GM18520 (cell line): Measurements from ENCODE around the gene ISLR2.
"Not testable (repeated sequence)": the region's sequence is repeated elsewhere in the genome, so short reads cannot be mapped to it uniquely, and the experiment has no call there.

ENCODE experiments used
- ATAC-seq: cut with Tn5 transposase; IDR thresholded peaks from one replicate; pipeline ENCODE4 v1.9.1; 2021; ENCODE audit not compliant: unreplicated experiment

Gene ISLR2

GRCh38 chr15:74130155-74130848 lies at the start of gene ISLR2:
Gene ISLR2, plus strand, starts transcription at chr15:74130586. Its CDS starts 2,169 bp downstream, at chr15:74132755.
- ATAC-seq: no peak

DNA sequence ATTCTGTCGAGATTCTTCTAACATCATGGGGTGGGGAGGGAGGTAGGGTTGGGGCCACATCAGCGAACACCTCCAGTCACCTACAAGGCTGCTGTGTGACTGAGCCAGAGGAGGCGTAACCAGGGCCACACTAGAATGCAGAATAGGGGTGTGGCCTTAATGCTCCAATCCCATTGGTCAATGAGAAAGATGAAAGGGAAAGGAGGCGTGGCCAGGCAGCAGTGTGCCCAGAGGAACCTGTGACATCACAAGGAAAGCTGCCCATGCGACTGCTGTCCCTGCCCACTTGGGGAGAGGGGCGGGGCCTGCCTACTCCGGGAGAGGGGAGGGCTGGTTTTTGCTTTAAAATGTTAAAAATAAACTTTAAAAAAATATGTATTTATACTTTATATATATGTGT lies 47.9 kb upstream of the ISLR2 start, which contains the start of gene GOLGA6A:
Gene GOLGA6A, minus strand, starts transcription at position 101 of the 400 bp plus-strand sequence. Its CDS starts 41 bp downstream, at position 60.
- ATAC-seq: not testable (repeated sequence)

DNA sequence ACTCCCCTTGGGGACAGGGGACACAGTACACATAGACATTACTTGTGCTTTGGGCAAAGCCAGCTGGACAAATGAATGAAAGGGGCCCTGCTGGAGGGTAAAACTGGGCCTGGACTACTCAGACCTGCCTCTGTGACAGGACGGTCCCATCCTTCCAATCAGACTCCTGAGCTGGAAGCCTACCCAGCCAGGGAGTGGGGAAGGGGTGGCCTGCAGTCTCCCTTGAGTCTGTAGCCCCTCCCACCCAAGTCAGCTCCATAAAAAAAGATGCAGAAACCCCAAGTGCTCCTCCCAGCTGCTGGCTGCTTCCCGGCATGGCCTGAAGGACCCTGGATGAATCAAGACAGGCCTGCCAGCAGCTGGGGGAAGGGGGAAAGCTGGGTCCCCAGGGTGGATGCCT lies 35.8 kb upstream of the ISLR2 start:
- ATAC-seq: not testable (repeated sequence)

- not testable (repeated sequence) for ATAC-seq
These were observed 34.8 kb upstream of the ISLR2 start for GRCh38 chr15:74095610-74096009.

- not testable (repeated sequence) for ATAC-seq
These were observed 33.5 kb upstream of the ISLR2 start for GRCh38 chr15:74096753-74097474.

DNA sequence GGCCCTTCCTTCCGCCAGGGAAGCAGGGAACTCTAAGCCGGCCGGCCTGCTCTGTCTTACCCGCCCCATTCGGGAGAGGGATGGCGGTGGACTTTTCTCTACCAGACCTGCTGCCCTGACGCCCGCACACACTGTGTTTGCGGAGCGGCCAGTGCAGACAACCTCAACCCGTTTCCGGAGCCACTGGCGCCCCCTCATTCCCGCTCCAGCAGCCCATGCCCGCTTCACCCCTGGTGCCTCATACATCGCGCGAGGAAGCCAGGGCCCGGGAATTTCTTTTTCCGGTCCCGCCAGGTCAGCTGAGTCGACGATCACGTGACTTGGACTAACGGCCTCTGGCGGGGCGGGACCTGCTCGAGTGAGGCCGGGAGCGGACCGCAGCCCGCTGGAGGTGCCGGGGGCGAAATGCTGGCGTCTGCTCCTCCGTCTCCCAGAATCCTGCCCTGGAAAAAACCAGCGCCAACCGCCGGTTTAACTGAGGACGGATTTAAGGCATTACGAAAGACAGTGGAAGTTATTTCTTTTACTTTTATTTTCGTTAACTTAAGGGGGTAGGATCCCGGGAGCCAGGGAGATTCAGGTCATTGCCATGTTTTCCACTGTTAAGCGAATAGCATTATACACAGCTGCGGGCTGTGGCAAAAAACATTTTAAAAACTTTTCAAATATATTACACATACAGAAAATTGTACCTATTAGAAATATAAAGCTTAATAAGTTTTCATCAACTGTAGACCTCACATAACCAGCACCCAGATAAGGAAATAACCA lies 30.2 kb upstream of the ISLR2 start:
- ATAC-seq: peak; percentile 57

GRCh38 chr15:74108111-74108510 lies 22.3 kb upstream of the ISLR2 start:
- no peak for ATAC-seq

DNA sequence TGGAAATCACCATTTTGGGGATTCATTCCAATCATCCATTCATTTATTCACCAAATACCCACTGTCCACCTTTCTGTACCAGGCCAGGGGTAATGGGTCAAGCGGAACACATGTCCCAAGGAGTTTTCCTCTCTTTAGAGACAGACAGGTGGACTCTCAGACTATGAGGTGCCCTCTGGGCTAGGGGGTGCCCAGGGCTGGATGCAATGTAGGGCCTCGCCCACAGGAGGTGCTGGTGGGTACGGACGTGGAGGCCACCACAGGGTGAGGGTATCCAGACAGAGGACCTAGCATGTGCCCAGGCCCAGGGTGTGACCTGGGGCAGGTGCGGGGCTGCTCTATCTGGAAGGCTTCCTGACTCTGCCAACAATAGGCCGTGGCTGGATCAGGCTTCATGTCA lies 21.8 kb upstream of the ISLR2 start:
- not testable (repeated sequence) for ATAC-seq

- no peak for ATAC-seq
These were observed 20.7 kb upstream of the ISLR2 start for GRCh38 chr15:74109713-74110112.

- ATAC-seq: no peak
These were observed 10.0 kb upstream of the ISLR2 start for GRCh38 chr15:74120426-74120825.

DNA sequence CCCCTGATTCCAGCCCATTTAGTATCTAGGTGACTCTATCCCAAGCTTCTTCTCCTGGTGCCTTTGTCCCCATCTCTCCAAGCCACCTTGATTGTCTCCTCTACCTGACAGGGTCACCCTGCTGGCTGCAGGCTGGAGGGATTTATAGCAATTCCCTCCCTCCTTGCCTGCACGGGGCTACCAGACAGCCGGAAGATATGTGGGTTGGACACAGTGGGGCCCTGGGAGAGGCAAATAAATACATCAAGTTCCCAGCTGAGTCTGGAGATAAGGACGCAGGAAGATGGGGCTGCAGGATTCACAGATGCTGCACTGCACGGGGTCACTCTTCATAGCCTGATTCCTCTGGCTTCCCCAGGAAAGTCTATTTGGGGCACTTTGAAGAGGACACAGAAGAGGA lies 9.3 kb upstream of the ISLR2 start:
- no peak for ATAC-seq

- no peak for ATAC-seq
These were observed 8.5 kb upstream of the ISLR2 start for GRCh38 chr15:74121858-74122257.

- no peak for ATAC-seq
These were observed 7.8 kb upstream of the ISLR2 start for GRCh38 chr15:74122403-74123130.

GRCh38 chr15:74123131-74123429 lies 7.3 kb upstream of the ISLR2 start:
- ATAC-seq: no peak

- ATAC-seq: no peak
These were observed 6.7 kb upstream of the ISLR2 start for GRCh38 chr15:74123658-74124057.

- no peak for ATAC-seq
These were observed 6.2 kb upstream of the ISLR2 start for GRCh38 chr15:74124196-74124595.

- ATAC-seq: no peak
These were observed 5.6 kb upstream of the ISLR2 start for GRCh38 chr15:74124759-74125158.

- no peak for ATAC-seq
These were observed 3.0 kb upstream of the ISLR2 start for GRCh38 chr15:74127255-74127953.

GRCh38 chr15:74127954-74128784 lies 2.2 kb upstream of the ISLR2 start:
- no peak for ATAC-seq
